NOMO-1 treated with dmso at 0.1 percent for 144 hours (cell line): ENCODE results near the gene POC5.

ENCODE experiments used
- DNase-seq: peaks from one replicate; lab custom pipeline; 2025; ENCODE audit not compliant: unreplicated experiment; lab: John Stamatoyannopoulos, UW

Gene POC5

GRCh38 chr5:75662061-75662460 lies 55.2 kb downstream of the POC5 start:
- DNase-seq, result no peak

- peak; percentile 46 for DNase-seq
Measured at GRCh38 chr5:75660678-75661465, 56.4 kb downstream of the POC5 start.

- DNase-seq, result no peak
Measured at GRCh38 chr5:75659791-75660450, 57.3 kb downstream of the POC5 start.

DNA sequence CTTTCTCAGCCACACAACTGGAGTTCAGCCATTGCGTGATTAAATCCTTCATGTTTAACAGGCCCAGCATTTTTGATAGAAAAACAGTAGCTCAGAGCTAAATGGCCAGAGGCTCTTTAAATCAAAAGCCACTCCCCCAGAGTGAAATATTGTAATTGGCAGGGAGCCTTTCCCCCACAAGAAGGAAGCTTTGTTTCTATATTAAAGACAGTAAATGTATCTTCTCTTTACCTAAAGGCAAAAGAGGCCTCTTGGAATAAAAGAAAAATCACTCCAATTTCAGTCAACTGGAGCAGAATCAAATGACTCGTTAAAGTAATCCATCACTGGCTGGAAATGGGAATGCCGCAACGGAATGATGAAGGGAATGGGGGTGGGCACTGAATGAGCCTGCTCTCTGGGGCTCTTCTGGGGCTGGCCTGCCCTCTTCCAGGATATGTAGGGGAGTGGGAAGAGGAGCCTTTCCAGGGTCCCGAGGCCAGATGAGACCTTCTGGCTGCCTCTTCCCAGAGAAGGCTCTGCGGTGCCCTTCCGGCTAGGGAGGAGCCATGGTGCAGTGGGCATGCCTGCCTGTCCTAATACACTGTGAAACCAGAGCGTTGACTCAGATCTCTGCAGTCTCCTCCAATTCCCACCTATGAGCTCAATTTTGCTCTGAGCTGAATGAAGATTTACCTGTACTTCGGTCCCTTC lies 60.8 kb downstream of the POC5 start:
- DNase-seq, result no peak

GRCh38 chr5:75654693-75655295 lies 62.4 kb downstream of the POC5 start:
- DNase-seq, result no peak

GRCh38 chr5:75653521-75653920 lies 63.7 kb downstream of the POC5 start:
- DNase-seq, result no peak

GRCh38 chr5:75651575-75652238 lies 65.5 kb downstream of the POC5 start:
- no peak for DNase-seq

DNA sequence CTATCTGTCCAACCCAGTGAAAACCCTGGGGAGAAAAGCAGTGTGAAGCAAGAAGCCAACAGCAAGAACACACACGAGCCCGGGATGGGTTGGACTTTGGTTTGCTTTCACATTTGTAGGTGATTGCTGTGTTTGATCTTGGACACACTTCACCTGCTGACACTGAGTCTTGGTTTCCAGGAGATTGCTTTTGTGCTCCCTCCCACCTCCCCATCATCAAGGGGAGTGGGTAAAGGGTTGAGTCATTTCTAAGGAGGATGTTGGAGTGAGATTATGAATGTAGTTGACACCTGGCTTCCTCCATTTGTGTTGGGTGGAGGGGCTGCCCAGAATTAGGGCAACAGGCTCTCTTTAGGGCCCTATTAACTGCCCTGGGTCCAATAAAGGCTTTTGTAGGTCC lies 68.5 kb downstream of the POC5 start:
- DNase-seq, result no peak

DNA sequence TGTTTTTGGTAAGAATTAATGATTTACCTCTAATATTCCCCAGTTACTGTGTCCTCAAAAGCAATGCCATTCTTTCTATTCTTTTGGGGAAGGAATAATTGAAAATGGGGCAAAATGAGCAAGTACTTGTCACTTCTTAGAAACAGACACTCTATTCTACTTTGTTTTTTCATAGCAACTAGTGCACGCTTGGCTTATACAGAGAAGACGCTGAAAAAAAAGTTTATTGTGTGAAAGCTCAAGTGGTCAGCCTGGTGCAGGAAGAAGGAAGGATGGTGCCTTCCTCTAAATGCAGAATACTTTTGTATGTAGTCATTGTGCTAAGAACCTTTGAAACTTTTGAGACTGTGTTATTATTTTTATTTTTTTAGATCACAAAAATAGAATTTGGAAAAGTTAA lies 76.4 kb downstream of the POC5 start:
- no peak for DNase-seq

DNA sequence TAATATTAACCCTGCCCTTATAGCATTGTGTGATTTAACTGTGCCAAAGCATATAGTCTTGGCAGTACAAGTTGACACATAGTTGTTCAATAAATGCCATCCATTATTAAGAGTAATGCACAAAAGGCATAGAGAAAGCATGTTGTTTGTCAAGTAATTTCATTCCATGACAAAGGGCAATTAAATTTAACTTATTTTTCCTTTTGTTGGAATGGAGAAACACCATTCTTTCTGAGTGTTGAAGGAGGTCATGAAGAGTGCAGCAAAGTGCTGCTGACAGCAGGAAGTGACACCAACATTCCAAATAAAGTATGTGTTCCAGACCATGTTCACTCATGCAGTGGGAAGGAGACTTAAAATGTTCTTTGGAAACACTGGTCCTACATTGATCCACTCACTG lies 76.8 kb downstream of the POC5 start:
- no peak for DNase-seq

DNA sequence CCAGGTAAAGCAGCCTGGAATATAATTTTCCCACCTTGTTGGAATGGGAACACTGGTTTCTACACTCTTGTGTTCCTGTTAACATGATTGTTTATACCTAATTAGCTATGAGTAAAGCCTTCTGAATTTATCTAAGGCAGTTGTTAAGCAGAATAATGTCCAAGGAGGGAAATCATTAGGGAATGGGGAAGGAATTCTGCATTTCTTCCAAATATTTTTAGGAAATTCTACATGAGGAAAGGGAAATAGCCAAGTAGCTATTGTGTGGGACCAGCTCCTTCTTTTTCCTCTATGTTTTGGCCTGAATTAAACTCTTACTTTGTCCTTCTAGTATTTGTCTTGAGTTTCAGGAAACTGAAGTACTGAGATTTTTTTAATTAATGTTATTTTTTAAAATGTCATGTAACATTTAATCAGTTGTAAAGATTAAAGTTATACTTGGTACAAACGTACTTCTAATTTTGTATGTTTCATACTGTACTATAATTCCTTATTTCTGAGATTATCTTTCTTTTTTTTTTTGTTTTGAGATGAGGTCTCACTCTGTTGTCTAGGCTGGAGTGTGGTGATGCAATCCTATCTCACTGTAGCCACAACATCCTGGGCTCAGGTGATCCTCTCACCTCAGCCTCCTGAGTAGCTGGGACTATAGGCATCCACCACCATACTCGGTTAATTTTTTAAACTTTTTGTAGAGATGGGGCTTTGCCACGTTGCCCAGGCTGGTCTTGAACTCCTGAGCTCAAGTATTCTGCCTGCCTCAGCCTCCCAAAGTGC lies 77.5 kb downstream of the POC5 start:
- DNase-seq, result no peak

DNA sequence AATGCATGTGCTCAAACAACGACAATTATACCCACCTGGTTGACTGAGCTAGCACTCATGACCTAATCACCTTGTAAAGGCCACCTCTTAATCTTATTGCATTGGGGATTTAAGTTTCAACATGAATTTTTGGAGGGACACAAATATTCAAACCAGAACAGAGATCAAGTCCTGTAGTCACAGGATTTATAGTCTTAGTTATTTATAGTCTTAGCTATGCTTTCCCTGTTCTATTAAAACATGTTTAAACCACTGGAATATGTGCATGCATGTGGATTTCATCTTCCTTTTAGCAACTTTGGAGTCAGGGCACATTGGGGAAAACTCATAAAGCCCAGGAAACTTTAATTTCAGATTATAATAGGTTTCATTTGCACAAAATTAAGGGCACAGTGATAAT lies 79.3 kb downstream of the POC5 start:
- DNase-seq, result no peak

DNA sequence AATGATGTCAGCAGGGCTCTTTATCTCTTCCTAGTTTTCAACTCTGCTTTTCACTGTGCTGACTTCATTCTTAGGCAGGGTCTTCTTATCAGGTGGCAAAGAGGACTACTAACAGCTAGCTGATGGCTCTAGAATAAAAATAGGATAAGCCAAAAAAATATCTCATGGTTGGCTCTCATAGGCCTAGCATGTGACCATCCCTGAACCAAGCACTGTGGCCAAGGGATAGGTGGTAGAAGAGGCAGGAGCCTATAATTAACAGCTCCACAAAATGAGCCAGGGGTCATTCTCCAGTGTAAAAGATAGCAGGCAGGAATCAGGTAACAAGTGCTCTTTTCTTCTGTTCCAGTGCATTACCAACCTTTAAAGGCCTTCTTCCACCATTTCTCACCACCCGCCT lies 84.9 kb downstream of the POC5 start:
- no peak for DNase-seq

DNA sequence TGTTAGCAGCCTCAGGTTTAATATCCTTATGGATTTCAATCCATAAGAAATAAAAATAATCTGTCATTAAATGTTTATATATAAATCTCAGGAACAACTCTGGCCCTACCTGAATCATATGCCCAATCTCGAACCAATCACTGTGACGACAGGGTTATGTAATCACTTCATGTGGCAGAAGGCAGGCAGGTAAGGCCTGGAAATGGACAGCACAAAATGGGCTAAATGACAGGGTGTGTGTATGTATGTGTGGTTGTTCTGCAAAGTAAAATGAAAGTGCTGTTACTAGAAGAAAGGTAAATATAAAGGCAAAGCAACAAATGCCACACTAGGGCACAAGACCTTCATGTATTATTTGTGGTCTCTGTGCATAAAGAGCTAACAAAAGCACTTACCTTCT lies 86.4 kb downstream of the POC5 start:
- DNase-seq, result no peak

GRCh38 chr5:75627801-75628200 lies 89.4 kb downstream of the POC5 start:
- DNase-seq, result no peak

DNA sequence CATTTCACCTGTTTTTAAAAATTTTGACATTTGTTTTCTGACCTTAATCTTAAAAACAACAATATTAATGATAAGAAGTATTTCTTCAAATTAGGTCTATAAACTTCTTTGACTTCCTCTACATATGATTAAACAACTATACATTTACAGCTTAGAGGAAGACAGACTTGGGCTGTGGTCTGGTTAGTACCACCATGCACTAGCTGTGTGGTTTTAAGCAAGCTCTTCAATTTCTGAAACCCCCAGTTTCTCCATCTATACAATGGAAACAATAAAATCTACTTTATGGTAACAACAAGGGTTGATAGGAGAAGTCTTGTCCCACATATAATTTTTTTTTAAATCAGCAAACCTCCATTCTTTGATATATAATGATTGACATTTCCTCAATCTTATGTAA lies 90.3 kb downstream of the POC5 start:
- DNase-seq, result no peak
